ENCODE results near the gene SERPINE1.

GRCh38 chr7:101104799-101105198, 22.1 kb upstream of the SERPINE1 start:
- TF ChIP-seq, protein P1, sequence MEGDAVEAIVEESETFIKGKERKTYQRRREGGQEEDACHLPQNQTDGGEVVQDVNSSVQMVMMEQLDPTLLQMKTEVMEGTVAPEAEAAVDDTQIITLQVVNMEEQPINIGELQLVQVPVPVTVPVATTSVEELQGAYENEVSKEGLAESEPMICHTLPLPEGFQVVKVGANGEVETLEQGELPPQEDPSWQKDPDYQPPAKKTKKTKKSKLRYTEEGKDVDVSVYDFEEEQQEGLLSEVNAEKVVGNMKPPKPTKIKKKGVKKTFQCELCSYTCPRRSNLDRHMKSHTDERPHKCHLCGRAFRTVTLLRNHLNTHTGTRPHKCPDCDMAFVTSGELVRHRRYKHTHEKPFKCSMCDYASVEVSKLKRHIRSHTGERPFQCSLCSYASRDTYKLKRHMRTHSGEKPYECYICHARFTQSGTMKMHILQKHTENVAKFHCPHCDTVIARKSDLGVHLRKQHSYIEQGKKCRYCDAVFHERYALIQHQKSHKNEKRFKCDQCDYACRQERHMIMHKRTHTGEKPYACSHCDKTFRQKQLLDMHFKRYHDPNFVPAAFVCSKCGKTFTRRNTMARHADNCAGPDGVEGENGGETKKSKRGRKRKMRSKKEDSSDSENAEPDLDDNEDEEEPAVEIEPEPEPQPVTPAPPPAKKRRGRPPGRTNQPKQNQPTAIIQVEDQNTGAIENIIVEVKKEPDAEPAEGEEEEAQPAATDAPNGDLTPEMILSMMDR (IDR thresholded peaks at IDR 0.05): no peak
- no peak for TF ChIP-seq POLR2A (IDR thresholded peaks at IDR 0.05)

All from thyroid gland (tissue), 4 donors.